HepG2 (cell line): ENCODE measurements around the gene TFCP2L1. TPM values are rescaled to one million over a fixed set of nuclear protein-coding genes. Genes with fewer than 3 reads are reported as not detected.

Experiments used
- ATAC-seq: fragments of 200-7000 bp; cut with Tn5 transposase; 3 replicates; pipeline ENCODE4 v1.9.1; 2020; ENCODE audit warnings: mild to moderate bottlenecking, moderate library complexity
- BruUV-seq: library from RNA; stranded (reverse); fragments of 400-500 nt; replicated peaks from 2 replicates; lab custom pipeline; 2021; lab: Mats Ljungman, UMichigan
- CTCF ChIA-PET: fragments of 300-600 bp; formaldehyde crosslinking; extraction: SDS; loops from one replicate; lab custom pipeline; 2021; ENCODE audit warnings: low total read pairs, inconsistent platforms, low intra/inter-chr PET ratio; lab: Yijun Ruan, JAX
- POLR2A ChIA-PET: fragments of 350-600 bp; sonication (Branson Sonifier 250); formaldehyde crosslinking; loops from one replicate; lab custom pipeline; 2020; ENCODE audit warnings: antibody characterized with exemption, inconsistent platforms; lab: Yijun Ruan, JAX
- DNase-seq: peaks from one replicate; pipeline ENCODE4 v3.0.0-alpha.2; 2015; ENCODE audit warnings: low spot score
- FAIRE-seq: peaks from 3 replicates; lab custom pipeline; 2011; peaks lifted over from hg19 to GRCh38; lab: Jason Lieb, UNC
- H2AFZ ChIP-seq: one replicate; pipeline ENCODE4 v1.6.1; 2011; ENCODE audit warnings: low read length, inconsistent platforms
- H3K27ac ChIP-seq: fragments of 300-600 bp; 3 replicates; pipeline ENCODE4 v1.8.0; 2011; ENCODE audit warnings: mixed run types, mild to moderate bottlenecking, mixed read lengths, low read length, inconsistent platforms; ENCODE audit not compliant: insufficient read depth; ENCODE audit errors: extremely low read length
- H3K27me3 ChIP-seq, 2 experiments: fragments of 200-600 bp in 1 of 2; 2 replicates in 1 of 2; 3 replicates in 1 of 2; pipeline versions ENCODE4 v1.6.0 to v1.8.0; 2011; ENCODE audit warnings: low read length in 2 of 2, mild to moderate bottlenecking in 2 of 2, moderate library complexity in 2 of 2, inconsistent platforms in 1 of 2; ENCODE audit not compliant: insufficient read depth in 2 of 2, control insufficient read depth in 1 of 2
- H3K36me3 ChIP-seq, 2 experiments: fragments of 200-600 bp in 1 of 2; replicated peaks in 1 of 2; 2 replicates in 1 of 2; 3 replicates in 1 of 2; pipeline versions ENCODE4 v1.5.1 to v1.8.0; 2011; ENCODE audit warnings: low read length in 2 of 2, inconsistent platforms in 1 of 2; ENCODE audit not compliant: insufficient read depth in 2 of 2, control insufficient read depth in 1 of 2
- H3K4me1 ChIP-seq: 2 replicates; pipeline ENCODE4 v1.5.1; 2012; ENCODE audit warnings: low read length, inconsistent platforms; ENCODE audit not compliant: insufficient read depth
- H3K4me2 ChIP-seq: 2 replicates; pipeline ENCODE4 v1.6.0; 2011; ENCODE audit warnings: low read depth, low read length, inconsistent platforms
- H3K4me3 ChIP-seq, 3 experiments: fragments of 200-600 bp in 1 of 3; sonication (generic), shearing (Covaris generic) in 1 of 3; replicated peaks in 1 of 3; 2 replicates each; pipeline ENCODE4 v1.5.1; 2011 to 2016; ENCODE audit warnings: low read length in 3 of 3, inconsistent platforms in 2 of 3, low read depth in 2 of 3, mild to moderate bottlenecking in 2 of 3, control low read depth in 1 of 3, mixed read lengths in 1 of 3; ENCODE audit not compliant: insufficient read depth in 1 of 3
- H3K79me2 ChIP-seq: one replicate; pipeline ENCODE4 v1.6.1; 2011; ENCODE audit warnings: low read length, inconsistent platforms; ENCODE audit not compliant: insufficient read depth
- H3K9ac ChIP-seq: 2 replicates; pipeline ENCODE4 v1.6.0; 2011; ENCODE audit warnings: mild to moderate bottlenecking, low read depth, low read length, inconsistent platforms; ENCODE audit not compliant: insufficient read depth
- H3K9me3 ChIP-seq: 2 replicates; pipeline ENCODE4 v1.5.1; 2012; ENCODE audit warnings: mild to moderate bottlenecking, low read length
- H4K20me1 ChIP-seq: 2 replicates; pipeline ENCODE4 v1.6.0; 2011; ENCODE audit warnings: inconsistent platforms, mild to moderate bottlenecking, low read length, moderate library complexity; ENCODE audit not compliant: insufficient read depth
- ASH2L ChIP-seq: fragments of 300-600, 200-600 bp; sonication (generic); IDR thresholded peaks from 2 replicates; pipeline ENCODE4 v1.7.0; 2017; ENCODE audit warnings: low read depth, mild to moderate bottlenecking, moderate library complexity, mixed read lengths, low read length; ENCODE audit not compliant: insufficient read length
- CTCF ChIP-seq: sonication (generic); formaldehyde crosslinking; IDR thresholded peaks from 2 replicates; pipeline ENCODE4 v1.5.0; 2020; ENCODE audit warnings: mild to moderate bottlenecking, missing genetic modification reagents, moderate library complexity
- MAZ ChIP-seq, 2 experiments: sonication (generic) in 1 of 2; formaldehyde crosslinking in 1 of 2; IDR thresholded peaks; 2 replicates each; pipeline versions ENCODE4 v1.5.0 to v1.6.1; 2012 to 2020; ENCODE audit warnings: low read depth in 2 of 2, mild to moderate bottlenecking in 2 of 2, borderline replicate concordance in 1 of 2, improper control_type of control experiment in 1 of 2, low read length in 1 of 2, missing genetic modification reagents in 1 of 2, moderate library complexity in 1 of 2
- NFYC ChIP-seq: IDR thresholded peaks from 2 replicates; pipeline ENCODE4 v1.6.1; 2016; ENCODE audit warnings: missing genetic modification reagents, missing compliant biosample characterization
- RAD21 ChIP-seq: fragments of 450-650 bp; formaldehyde crosslinking; IDR thresholded peaks from 2 replicates; pipeline ENCODE4 v1.5.0; 2020; ENCODE audit warnings: mild to moderate bottlenecking
- RFX1 ChIP-seq: fragments of 450-650 bp; IDR thresholded peaks from 2 replicates; pipeline ENCODE4 v1.6.1; 2017
- TEAD3 ChIP-seq: optimal IDR thresholded peaks from 2 replicates; pipeline ENCODE3; 2016; ENCODE audit warnings: borderline replicate concordance
- U2AF1 ChIP-seq: fragments of 200-400 bp; formaldehyde crosslinking; optimal IDR thresholded peaks from 2 replicates; pipeline ENCODE3; 2017; ENCODE audit warnings: mild to moderate bottlenecking, low read depth, low read length
- ZFP90 ChIP-seq: sonication (generic); formaldehyde crosslinking; IDR thresholded peaks from 2 replicates; pipeline ENCODE4 v1.8.0; 2022; ENCODE audit warnings: missing genetic modification reagents, mild to moderate bottlenecking, inconsistent platforms, borderline replicate concordance
- ZNF30 ChIP-seq: sonication (generic); formaldehyde crosslinking; IDR thresholded peaks from 2 replicates; pipeline ENCODE4 v1.5.0; 2020; ENCODE audit warnings: mild to moderate bottlenecking, missing genetic modification reagents
- ZNF7 ChIP-seq: IDR thresholded peaks from 2 replicates; pipeline ENCODE4 v1.6.1; 2016; ENCODE audit warnings: missing biosample characterization, missing genetic modification reagents
- ZNF772 ChIP-seq: sonication (generic); formaldehyde crosslinking; IDR thresholded peaks from 2 replicates; pipeline ENCODE4 v1.5.0; 2020; ENCODE audit warnings: mild to moderate bottlenecking, missing genetic modification reagents
- ZNF776 ChIP-seq: sonication (generic); formaldehyde crosslinking; IDR thresholded peaks from 2 replicates; pipeline ENCODE4 v1.4.0; 2020; ENCODE audit warnings: mild to moderate bottlenecking, missing genetic modification reagents
- WGBS: methylation state at CpG from one replicate; pipeline ENCODE4 v1.1.6; 2017; ENCODE audit warnings: low lambda C conversion rate; 5-methylcytosine and 5-hydroxymethylcytosine counted together
- in situ Hi-C: cut with HindIII; loops from 2 replicates; pipeline ENCODE4 v1.10.0; 2017; ENCODE audit warnings: low pct_unique_long_range_greater_than_20kb; ENCODE audit not compliant: extremely low pct_ligation_motif_present
- intact Hi-C: fragments of 100-400 bp; cut with micrococcal nuclease; formaldehyde crosslinking; loops from one replicate; pipeline ENCODE4 v1.10.0; 2022; ENCODE audit not compliant: unreplicated experiment
- polyA plus RNA-seq, 8 experiments: library from polyadenylated mRNA; depleted of rRNA in 3 of 8; stranded (reverse) in 7 of 8; unstranded in 1 of 8; fragments of >200 nt; fragmentation: Illumina TruSeq in 4 of 8; extraction: Trizol in 4 of 8; gene quantifications; 2 replicates each; pipeline versions ENCODE4 v1.2.1 to v1.2.3, GENCODE V29; 2011 to 2016; ENCODE audit warnings: low read depth in 4 of 8, missing spikeins in 1 of 8, mixed read lengths in 1 of 8; ENCODE audit not compliant: insufficient read depth in 1 of 8
- total RNA-seq, 5 experiments: library from RNA; depleted of rRNA; stranded (reverse); fragments of >200 nt; fragmentation: Illumina TruSeq; extraction: Trizol; gene quantifications; 2 replicates each; pipeline ENCODE4 v1.2.3, GENCODE V29; 2016; ENCODE audit warnings: low read depth in 1 of 5
- TF ChIP-seq, protein P1 (sequence below), 2 experiments: fragments of 450-650 bp in 1 of 2; sonication (generic) in 1 of 2; formaldehyde crosslinking; IDR thresholded peaks; 2 replicates each; pipeline versions ENCODE4 v1.5.0 to v1.8.0; 2020 to 2022; ENCODE audit warnings: mild to moderate bottlenecking in 1 of 2, missing genetic modification reagents in 1 of 2
- TF ChIP-seq, protein P2 (sequence below): sonication (generic); formaldehyde crosslinking; IDR thresholded peaks from 2 replicates; pipeline ENCODE4 v1.4.0; 2020; ENCODE audit warnings: mild to moderate bottlenecking, missing genetic modification reagents
- TF ChIP-seq, protein P3 (sequence below): sonication (generic); formaldehyde crosslinking; IDR thresholded peaks from 2 replicates; pipeline ENCODE4 v1.4.0; 2020; ENCODE audit warnings: mild to moderate bottlenecking, low read depth, missing genetic modification reagents

TFCP2L1 gene
- total and polyA plus RNA-seq, 2 of the 13 experiments (the other 11 are each of a cell fraction or from before 2014, with no cell fraction given): under 0.01 TPM; not detected in 1

DNA sequence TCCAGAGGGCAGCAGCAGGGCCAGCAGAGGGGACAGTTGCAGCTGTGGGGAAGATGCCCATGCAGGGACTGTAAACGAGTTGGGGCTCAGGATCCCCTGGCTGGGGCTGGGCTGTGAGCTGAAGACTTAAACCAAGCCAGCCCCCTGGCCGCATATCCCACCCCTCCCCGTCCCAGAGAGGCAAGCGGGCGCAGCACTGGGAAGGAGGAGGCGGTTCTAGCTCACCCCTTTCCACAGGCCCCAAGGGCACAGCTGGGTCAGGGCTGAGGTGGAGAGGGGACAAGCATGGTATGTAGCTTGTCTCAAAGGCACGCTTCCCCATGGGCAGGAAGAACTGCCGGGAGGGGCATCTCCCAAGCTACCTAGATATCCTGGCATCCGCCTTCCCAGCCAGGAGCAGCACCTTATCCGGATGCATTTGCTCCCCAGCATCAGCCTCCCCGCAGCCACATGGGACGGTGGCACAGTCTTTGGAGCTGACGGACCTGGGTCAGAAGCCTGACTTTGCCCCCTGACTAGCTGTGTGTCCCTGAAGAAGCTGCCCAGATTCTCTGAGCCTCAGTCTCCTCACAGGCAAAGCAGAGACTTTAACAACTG is 75.9 kb downstream of the TFCP2L1 start:
- no peak overlapping the region for H3K4me3 ChIP-seq
- no peaks in the 10 kb centered on the region for H3K79me2 ChIP-seq
- no TSS peak for BruUV-seq
- WGBS: 33% methylated on average over 9 of the region's 13 CpGs
- no peak overlapping the region for H2AFZ ChIP-seq
- FAIRE-seq (no peak), ATAC-seq (no peak), DNase-seq (no peak)
- no peak overlapping the region for H3K4me2 ChIP-seq
- in situ Hi-C loops (no loop called here), intact Hi-C loops (no loop called here)
- H3K27ac ChIP-seq: no peak overlapping the region
- H3K4me1 ChIP-seq: peaks cover 12% of the 10 kb centered on the region
- TF ChIP-seq NFYC (CRISPR knock-in tag) (no peak), ASH2L (no peak), ZFP90 (CRISPR knock-in tag) (no peak), U2AF1 (no peak), ZNF772 (CRISPR knock-in tag) (no peak), ZNF7 (CRISPR knock-in tag) (no peak), RAD21 (CRISPR knock-in tag) (no peak), RFX1 (no peak), MAZ (IDR thresholded peaks at IDR 0.05; ENCODE audit: borderline replicate concordance, low read depth, low read length) (no peak), MAZ (CRISPR knock-in tag; IDR thresholded peaks at IDR 0.05; ENCODE audit: low read depth) (no peak), ZNF776 (CRISPR knock-in tag) (no peak), TEAD3 (CRISPR knock-in tag) (no peak), ZNF30 (CRISPR knock-in tag) (no peak), CTCF (CRISPR knock-in tag) (no peak)
- TF ChIP-seq, protein P1, sequence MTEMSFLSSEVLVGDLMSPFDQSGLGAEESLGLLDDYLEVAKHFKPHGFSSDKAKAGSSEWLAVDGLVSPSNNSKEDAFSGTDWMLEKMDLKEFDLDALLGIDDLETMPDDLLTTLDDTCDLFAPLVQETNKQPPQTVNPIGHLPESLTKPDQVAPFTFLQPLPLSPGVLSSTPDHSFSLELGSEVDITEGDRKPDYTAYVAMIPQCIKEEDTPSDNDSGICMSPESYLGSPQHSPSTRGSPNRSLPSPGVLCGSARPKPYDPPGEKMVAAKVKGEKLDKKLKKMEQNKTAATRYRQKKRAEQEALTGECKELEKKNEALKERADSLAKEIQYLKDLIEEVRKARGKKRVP (CRISPR knock-in tag; IDR thresholded peaks at IDR 0.05): no peak
- TF ChIP-seq, protein P2, sequence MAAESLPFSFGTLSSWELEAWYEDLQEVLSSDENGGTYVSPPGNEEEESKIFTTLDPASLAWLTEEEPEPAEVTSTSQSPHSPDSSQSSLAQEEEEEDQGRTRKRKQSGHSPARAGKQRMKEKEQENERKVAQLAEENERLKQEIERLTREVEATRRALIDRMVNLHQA (CRISPR knock-in tag): no peak
- TF ChIP-seq, protein P3, sequence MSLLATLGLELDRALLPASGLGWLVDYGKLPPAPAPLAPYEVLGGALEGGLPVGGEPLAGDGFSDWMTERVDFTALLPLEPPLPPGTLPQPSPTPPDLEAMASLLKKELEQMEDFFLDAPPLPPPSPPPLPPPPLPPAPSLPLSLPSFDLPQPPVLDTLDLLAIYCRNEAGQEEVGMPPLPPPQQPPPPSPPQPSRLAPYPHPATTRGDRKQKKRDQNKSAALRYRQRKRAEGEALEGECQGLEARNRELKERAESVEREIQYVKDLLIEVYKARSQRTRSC (CRISPR knock-in tag): no peak
- H3K9me3 ChIP-seq: no peaks in the 10 kb centered on the region
- no peaks in the 10 kb centered on the region for H4K20me1 ChIP-seq
- H3K9ac ChIP-seq: no peak overlapping the region
- H3K27me3 ChIP-seq: peaks cover 14 to 67% of the 10 kb centered on the region in 2 experiments
- no peaks in the 10 kb centered on the region for H3K36me3 ChIP-seq
- ChIA-PET POLR2A (no interaction called here), CTCF (no interaction called here)
